ENCODE measurements around the gene PCDH9.

PCDH9 gene

DNA sequence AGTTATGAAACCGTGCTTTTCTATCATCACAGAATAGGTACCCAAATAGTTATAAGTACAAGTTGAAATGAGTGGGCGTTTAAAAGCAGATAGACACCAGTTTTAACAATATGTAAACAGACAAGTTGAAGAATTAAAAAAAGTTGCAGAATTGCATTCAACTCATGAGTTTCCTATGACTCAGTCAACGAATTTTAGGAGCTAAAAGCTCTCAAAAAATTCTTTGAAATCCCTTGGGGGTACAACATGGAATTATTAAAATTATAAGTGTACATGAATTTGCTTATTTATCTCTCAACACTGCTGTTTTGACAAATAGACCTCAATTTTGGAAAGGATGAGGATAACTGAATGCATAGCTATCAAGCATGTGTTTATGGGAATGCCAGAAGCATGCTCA, 693.4 kb downstream of the PCDH9 start:
- H3K27me3 ChIP-seq = no peaks in the 10 kb centered on the region
- no peaks in the 10 kb centered on the region for H3K36me3 ChIP-seq
- no peak overlapping the region for H3K27ac ChIP-seq
- TF ChIP-seq, protein P1, sequence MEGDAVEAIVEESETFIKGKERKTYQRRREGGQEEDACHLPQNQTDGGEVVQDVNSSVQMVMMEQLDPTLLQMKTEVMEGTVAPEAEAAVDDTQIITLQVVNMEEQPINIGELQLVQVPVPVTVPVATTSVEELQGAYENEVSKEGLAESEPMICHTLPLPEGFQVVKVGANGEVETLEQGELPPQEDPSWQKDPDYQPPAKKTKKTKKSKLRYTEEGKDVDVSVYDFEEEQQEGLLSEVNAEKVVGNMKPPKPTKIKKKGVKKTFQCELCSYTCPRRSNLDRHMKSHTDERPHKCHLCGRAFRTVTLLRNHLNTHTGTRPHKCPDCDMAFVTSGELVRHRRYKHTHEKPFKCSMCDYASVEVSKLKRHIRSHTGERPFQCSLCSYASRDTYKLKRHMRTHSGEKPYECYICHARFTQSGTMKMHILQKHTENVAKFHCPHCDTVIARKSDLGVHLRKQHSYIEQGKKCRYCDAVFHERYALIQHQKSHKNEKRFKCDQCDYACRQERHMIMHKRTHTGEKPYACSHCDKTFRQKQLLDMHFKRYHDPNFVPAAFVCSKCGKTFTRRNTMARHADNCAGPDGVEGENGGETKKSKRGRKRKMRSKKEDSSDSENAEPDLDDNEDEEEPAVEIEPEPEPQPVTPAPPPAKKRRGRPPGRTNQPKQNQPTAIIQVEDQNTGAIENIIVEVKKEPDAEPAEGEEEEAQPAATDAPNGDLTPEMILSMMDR (IDR thresholded peaks at IDR 0.05) = no peak
- H3K4me1 ChIP-seq (ENCODE audit: control insufficient read depth in 1 of 2, insufficient read depth in 1 of 2, low read depth in 1 of 2, low read length in 1 of 2) = no peaks in the 10 kb centered on the region
- no peak overlapping the region for H3K4me3 ChIP-seq (ENCODE audit: low read depth in 1 of 2, low read length in 1 of 2)
- H3K9me3 ChIP-seq = no peaks in the 10 kb centered on the region

DNA sequence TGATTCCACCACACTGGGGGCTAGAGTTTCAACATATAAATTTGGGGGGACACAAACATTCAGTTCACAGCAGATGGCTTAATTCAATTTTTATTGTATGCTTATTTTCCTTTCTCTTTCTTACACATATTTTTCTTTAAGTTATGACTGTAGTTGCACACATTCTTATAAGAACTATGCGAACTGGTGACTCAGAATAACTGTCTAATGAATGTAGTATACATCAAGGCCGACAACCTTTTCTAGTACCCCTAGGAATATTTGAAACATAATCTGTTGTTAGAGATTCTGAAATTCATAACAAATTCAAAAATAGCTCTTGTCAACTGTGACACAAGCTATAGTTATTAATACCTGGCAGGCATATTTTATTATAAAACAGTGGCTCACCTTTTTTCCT, 695.6 kb downstream of the PCDH9 start:
- TF ChIP-seq, protein P1 (IDR thresholded peaks at IDR 0.05) = no peak
- H3K27me3 ChIP-seq = no peaks in the 10 kb centered on the region
- no peaks in the 10 kb centered on the region for H3K36me3 ChIP-seq
- H3K4me1 ChIP-seq (ENCODE audit: control insufficient read depth in 1 of 2, insufficient read depth in 1 of 2, low read depth in 1 of 2, low read length in 1 of 2) = no peaks in the 10 kb centered on the region
- H3K4me3 ChIP-seq (ENCODE audit: low read depth in 1 of 2, low read length in 1 of 2) = no peak overlapping the region
- no peaks in the 10 kb centered on the region for H3K9me3 ChIP-seq
- H3K27ac ChIP-seq = no peak overlapping the region

DNA sequence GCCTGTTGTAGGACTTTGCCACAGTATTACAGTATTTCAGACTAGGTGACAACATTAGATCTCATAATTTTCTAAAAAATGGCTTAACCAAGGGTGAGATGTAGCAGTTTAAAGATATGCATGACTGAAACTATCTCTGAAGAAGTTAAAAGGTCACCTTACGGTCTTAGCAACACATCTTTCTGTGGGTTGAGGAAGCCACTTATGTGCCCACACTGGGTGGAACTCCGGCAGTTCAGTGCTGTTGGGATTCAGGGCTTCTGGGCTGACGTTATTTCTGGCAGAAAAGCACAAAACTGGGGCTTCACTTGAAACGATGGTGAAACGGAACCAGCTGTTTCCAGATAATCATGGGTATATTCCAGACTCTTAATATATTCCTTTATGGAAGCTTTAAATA, 697.3 kb downstream of the PCDH9 start:
- no peaks in the 10 kb centered on the region for H3K4me1 ChIP-seq (ENCODE audit: control insufficient read depth in 1 of 2, insufficient read depth in 1 of 2, low read depth in 1 of 2, low read length in 1 of 2)
- H3K36me3 ChIP-seq = no peaks in the 10 kb centered on the region
- no peak overlapping the region for H3K27ac ChIP-seq
- no peaks in the 10 kb centered on the region for H3K27me3 ChIP-seq
- TF ChIP-seq, protein P1 (IDR thresholded peaks at IDR 0.05) = no peak
- H3K4me3 ChIP-seq (ENCODE audit: low read depth in 1 of 2, low read length in 1 of 2) = no peak overlapping the region
- H3K9me3 ChIP-seq = no peaks in the 10 kb centered on the region

DNA sequence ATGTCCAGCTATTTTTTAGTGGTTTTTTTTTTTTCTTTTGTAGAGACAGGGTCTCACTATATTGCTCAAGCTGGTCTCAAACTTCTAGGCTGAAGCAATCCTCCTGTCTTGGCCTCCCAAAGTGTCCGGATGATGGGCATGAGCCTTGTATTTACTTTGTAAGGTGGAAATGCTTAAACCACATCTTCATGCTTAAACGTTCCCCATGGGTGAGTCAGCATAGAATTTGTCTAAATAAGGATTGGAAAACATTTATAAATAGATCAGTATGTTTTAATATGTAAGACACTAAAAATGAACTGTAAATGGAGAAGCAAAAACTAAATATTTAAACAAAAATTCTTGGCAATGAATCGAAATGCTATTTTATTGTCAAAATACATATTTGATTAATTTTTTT, 698.0 kb downstream of the PCDH9 start:
- no peak overlapping the region for H3K4me3 ChIP-seq (ENCODE audit: low read depth in 1 of 2, low read length in 1 of 2)
- H3K9me3 ChIP-seq = no peaks in the 10 kb centered on the region
- no peaks in the 10 kb centered on the region for H3K36me3 ChIP-seq
- H3K27ac ChIP-seq = no peak overlapping the region
- TF ChIP-seq, protein P1 (IDR thresholded peaks at IDR 0.05) = no peak
- H3K4me1 ChIP-seq (ENCODE audit: control insufficient read depth in 1 of 2, insufficient read depth in 1 of 2, low read depth in 1 of 2, low read length in 1 of 2) = no peaks in the 10 kb centered on the region
- H3K27me3 ChIP-seq = no peaks in the 10 kb centered on the region

DNA sequence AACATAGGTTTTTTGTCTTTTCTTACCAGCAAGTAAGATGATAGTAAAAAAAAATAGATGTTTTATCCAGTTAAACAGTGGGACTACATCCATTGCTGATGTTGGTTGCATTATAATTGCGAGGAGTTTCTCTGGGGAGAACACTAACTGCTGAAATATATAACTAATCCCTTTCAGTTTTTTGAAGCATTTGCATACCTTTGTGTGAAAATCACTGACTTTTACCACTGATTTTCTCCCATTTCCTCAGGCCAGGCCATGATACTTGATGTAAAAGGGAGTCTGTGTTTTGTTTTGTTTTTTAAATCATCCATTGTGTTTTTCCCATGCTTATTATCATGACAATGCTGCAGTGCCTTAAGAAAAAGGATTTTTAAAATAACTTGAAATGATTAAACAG, 699.5 kb downstream of the PCDH9 start:
- H3K27me3 ChIP-seq = no peaks in the 10 kb centered on the region
- H3K9me3 ChIP-seq = no peaks in the 10 kb centered on the region
- TF ChIP-seq, protein P1 (IDR thresholded peaks at IDR 0.05) = no peak
- no peak overlapping the region for H3K27ac ChIP-seq
- H3K4me1 ChIP-seq (ENCODE audit: control insufficient read depth in 1 of 2, insufficient read depth in 1 of 2, low read depth in 1 of 2, low read length in 1 of 2) = no peaks in the 10 kb centered on the region
- H3K36me3 ChIP-seq = no peaks in the 10 kb centered on the region
- no peak overlapping the region for H3K4me3 ChIP-seq (ENCODE audit: low read depth in 1 of 2, low read length in 1 of 2)

DNA sequence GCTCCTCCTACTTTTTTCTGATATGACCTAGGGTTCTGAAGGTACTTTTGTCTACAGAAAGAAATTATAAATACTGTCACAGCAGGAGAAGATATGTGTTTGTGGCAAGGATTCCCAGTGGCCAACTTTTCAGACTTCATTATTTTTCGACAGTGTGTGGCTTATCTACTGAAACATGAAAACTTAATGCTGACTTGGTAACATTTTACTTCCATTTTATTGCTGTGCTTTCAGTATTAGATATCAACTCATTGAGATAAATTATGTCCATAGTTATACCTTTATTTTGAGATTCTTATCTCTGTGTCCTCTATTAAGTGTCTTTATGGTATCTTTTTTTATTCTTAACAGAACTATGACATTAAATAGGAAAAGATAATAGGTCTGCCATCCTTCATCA, 700.0 kb downstream of the PCDH9 start:
- H3K27ac ChIP-seq = no peak overlapping the region
- H3K4me3 ChIP-seq (ENCODE audit: low read depth in 1 of 2, low read length in 1 of 2) = no peak overlapping the region
- H3K4me1 ChIP-seq (ENCODE audit: control insufficient read depth in 1 of 2, insufficient read depth in 1 of 2, low read depth in 1 of 2, low read length in 1 of 2) = no peaks in the 10 kb centered on the region
- H3K9me3 ChIP-seq = no peaks in the 10 kb centered on the region
- TF ChIP-seq, protein P1 (IDR thresholded peaks at IDR 0.05) = no peak
- no peaks in the 10 kb centered on the region for H3K27me3 ChIP-seq
- H3K36me3 ChIP-seq = no peaks in the 10 kb centered on the region
